ENCODE results near the gene SEC62. TPM values are rescaled to one million over a fixed set of nuclear protein-coding genes. Genes with fewer than 3 reads are reported as not detected.

SEC62 gene
- total and polyA plus RNA-seq, 9 of the 15 experiments (the other 6 are each of a cell fraction or from before 2014, with no cell fraction given), result 34.5 to 152 (median 51.8) TPM

- Histone ChIP-seq H3K4me3 (no peak overlapping the region), H3K9me3 (replicated peaks; ENCODE audit: control insufficient read depth, insufficient read depth, low read depth, low read length) (no peaks in the 10 kb centered on the region), H4K20me1 (replicated peaks; ENCODE audit: control insufficient read depth, insufficient read depth, low read length) (no peaks in the 10 kb centered on the region), H3K36me3 (ENCODE audit: control insufficient read depth, insufficient read depth, low read length) (no peaks in the 10 kb centered on the region), H3K27me3 (ENCODE audit: control insufficient read depth in 2 of 2, insufficient read depth in 2 of 2, low read length in 2 of 2) (no peaks in the 10 kb centered on the region), H3K79me2 (ENCODE audit: control insufficient read depth, insufficient read depth, low read length) (no peaks in the 10 kb centered on the region), H3K4me1 (replicated peaks in 1 of 2; ENCODE audit: control insufficient read depth in 2 of 2, insufficient read depth in 2 of 2, low read length in 2 of 2) (peaks cover 7 to 26% of the 10 kb centered on the region in 2 experiments), H3K4me2 (ENCODE audit: insufficient read depth, low read length) (no peak overlapping the region), H3K9ac (ENCODE audit: insufficient read depth in 1 of 2, low read depth in 2 of 2, low read length in 2 of 2) (no peak overlapping the region), H3K27ac (ENCODE audit: extremely low read depth, low read depth, low read length) (0 out of 3 replicates have a peak overlapping the region, but pooled peaks have one; percentile 18), H2AFZ (ENCODE audit: low read depth, low read length) (peak overlapping the region; percentile 82), H3K9me1 (ENCODE audit: control insufficient read depth, insufficient read depth, low read length) (no peaks in the 10 kb centered on the region)
- ChIA-PET POLR2A (interaction anchor here (1.0 to 1.6 kb wide), 2 partner anchors 14 to 321 kb away, joined by 5 read pairs; partner anchors contain the start of gene SEC62), CTCF (ENCODE audit: low intra/inter-chr PET ratio) (no interaction called here)
- intact Hi-C loops (cut with micrococcal nuclease) (no loop called here), in situ Hi-C loops (cut with MboI) (loop anchor here (25.0 kb wide), 1 partner anchor 816 kb away; no protein-coding TSS in a partner anchor)
- BruUV-seq (replicated peaks), result no TSS peak
- 79% methylated on average over 3 of the region's 3 CpGs for WGBS (ENCODE audit: insufficient coverage, low coverage, missing lambda C conversion rate)
- FAIRE-seq (peak; percentile 68), DNase-seq (ENCODE audit: extremely low read depth in 1 of 4, low spot score in 3 of 4) (no peak), ATAC-seq (peak; percentile 45; the same call in 1 of the 3 replicates)
- no peak for TF ChIP-seq GTF2E2 (tag; IDR thresholded peaks at IDR 0.05)
- no peak for TF ChIP-seq HNRNPUL1 (IDR thresholded peaks at IDR 0.05; ENCODE audit: low read length)
- TF ChIP-seq ARID2 (IDR thresholded peaks at IDR 0.05), result no peak
- TF ChIP-seq ZNF75A (CRISPR knock-in tag; IDR thresholded peaks at IDR 0.05), result no peak
- TF ChIP-seq BRF1 (IDR thresholded peaks at IDR 0.05; ENCODE audit: borderline replicate concordance, extremely low read depth, insufficient read length), result no peak
- no peak for TF ChIP-seq CEBPB (tag; IDR thresholded peaks at IDR 0.05)
- peak; percentile 89 for TF ChIP-seq SMAD3 (CRISPR knock-in tag; conservative IDR thresholded peaks at IDR 0.05)
- no peak for TF ChIP-seq KAT2B (IDR thresholded peaks at IDR 0.05; ENCODE audit: low read depth, low read length)
- no peak for TF ChIP-seq ZNF408 (CRISPR knock-in tag; IDR thresholded peaks at IDR 0.05; ENCODE audit: low read depth)
- no peak for TF ChIP-seq SIRT6 (IDR thresholded peaks at IDR 0.05; ENCODE audit: low read depth, low read length)
- TF ChIP-seq ZNF174 (CRISPR knock-in tag; IDR thresholded peaks at IDR 0.05), result no peak
- 0 out of 2 replicates have a peak, but pooled peaks have one; percentile 29 for TF ChIP-seq ZNF592 (IDR thresholded peaks at IDR 0.05)
- no peak for TF ChIP-seq E4F1 (CRISPR knock-in tag; IDR thresholded peaks at IDR 0.05; ENCODE audit: borderline replicate concordance)
- TF ChIP-seq ZNF57 (CRISPR knock-in tag; IDR thresholded peaks at IDR 0.05), result peak; percentile 68; the same call in 1 of the 2 replicates
- peak; percentile 60; the same call in 1 of the 2 replicates for TF ChIP-seq ZNF175 (CRISPR knock-in tag; IDR thresholded peaks at IDR 0.05; ENCODE audit: low read depth)
- peak in 1 of 2 experiments; percentile 88; a peak in 2 of 4 replicates for TF ChIP-seq TEAD1 (CRISPR knock-in tag; IDR thresholded peaks at IDR 0.05)
Observed at GRCh38 chr3:169953462-169954141, 13.0 kb upstream of the SEC62 start.
